ENCODE results near the gene ADAMTS12. TPM values are rescaled to one million over a fixed set of nuclear protein-coding genes. Genes with fewer than 3 reads are reported as not detected.

ADAMTS12 gene
- total RNA-seq, 1 donor from 2014 or later, result 1.2 TPM

DNA sequence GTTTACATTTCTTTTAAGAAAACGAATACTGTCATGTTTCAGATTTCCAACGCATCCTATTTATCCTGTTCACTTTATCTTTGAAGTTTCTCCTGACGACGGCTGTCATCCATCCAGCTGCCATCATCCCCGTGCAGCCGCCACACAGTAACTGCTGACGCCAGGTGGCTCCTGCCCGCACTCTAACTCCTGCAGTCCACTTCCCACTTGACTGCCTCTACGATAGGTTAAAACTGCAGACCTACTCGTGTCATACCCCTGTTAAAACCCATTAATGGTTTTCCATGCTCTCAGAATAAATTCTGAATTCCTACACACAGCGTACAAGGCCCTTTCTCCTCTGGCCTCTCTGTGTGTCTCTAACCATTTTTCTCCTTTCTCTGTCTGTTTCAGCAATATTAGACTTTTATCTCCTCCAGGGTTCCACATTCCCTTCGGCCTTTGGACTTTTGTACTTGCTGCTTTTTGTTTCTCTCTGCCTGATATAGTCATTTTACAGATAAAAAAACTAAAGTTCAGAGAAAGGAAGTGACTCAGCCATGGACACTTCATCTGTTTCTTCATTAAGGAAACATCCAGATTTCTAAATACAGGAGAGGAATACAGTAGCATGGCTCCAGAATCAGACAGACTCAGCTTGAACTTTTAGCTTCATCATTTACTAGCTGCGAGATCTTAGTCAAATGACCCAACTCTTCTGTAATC, 84.9 kb downstream of the ADAMTS12 start:
- peak in 1 of 2 donors; percentile 78 for DNase-seq (ENCODE audit: low read depth in 2 of 2)

DNA sequence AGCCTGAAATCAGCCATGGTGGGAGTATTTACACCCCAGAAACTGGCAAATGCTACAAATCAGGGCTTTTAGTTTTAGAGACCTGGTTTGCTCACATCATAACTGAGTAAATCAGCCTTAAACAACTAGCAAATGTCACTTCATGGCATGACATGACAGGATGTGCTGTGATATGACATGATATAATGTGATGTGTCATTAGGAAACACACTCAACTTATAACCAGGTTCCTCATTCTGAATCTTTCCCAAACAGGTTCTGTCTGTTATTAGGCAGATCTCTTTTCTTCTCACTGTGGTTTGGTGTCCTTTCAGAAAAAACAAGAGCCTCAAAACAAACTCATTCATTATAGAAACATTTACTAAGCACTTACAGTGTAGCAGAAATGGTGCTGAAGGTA, 90.5 kb downstream of the ADAMTS12 start:
- no peak for DNase-seq (ENCODE audit: low read depth in 2 of 2)

- DNase-seq (ENCODE audit: low read depth in 2 of 2), result no peak
These were observed 91.4 kb downstream of the ADAMTS12 start for GRCh38 chr5:33800241-33800950.

DNA sequence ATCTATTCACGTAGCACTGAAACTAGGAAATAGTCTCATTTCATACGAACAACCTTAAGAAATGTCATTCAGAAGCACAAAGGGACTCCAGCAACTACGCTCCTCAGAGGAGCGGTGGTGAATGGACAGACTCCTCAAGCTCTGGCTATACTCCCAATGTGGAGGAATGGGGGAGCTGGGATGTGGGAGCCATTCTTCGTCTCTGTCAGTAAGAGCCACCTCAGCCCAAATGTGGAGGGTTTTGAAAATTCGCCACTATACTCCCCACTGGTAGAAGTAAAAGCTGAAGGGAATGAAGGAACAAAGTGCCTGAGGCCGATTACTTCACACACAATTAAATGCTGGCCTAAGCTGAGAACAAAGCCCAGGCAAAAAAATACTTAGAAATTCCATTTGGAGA, 96.3 kb downstream of the ADAMTS12 start:
- no peak for DNase-seq (ENCODE audit: low read depth in 2 of 2)

GRCh38 chr5:33794550-33795181, 97.1 kb downstream of the ADAMTS12 start:
- peak in 1 of 2 donors; percentile 36 for DNase-seq (ENCODE audit: low read depth in 2 of 2)

DNA sequence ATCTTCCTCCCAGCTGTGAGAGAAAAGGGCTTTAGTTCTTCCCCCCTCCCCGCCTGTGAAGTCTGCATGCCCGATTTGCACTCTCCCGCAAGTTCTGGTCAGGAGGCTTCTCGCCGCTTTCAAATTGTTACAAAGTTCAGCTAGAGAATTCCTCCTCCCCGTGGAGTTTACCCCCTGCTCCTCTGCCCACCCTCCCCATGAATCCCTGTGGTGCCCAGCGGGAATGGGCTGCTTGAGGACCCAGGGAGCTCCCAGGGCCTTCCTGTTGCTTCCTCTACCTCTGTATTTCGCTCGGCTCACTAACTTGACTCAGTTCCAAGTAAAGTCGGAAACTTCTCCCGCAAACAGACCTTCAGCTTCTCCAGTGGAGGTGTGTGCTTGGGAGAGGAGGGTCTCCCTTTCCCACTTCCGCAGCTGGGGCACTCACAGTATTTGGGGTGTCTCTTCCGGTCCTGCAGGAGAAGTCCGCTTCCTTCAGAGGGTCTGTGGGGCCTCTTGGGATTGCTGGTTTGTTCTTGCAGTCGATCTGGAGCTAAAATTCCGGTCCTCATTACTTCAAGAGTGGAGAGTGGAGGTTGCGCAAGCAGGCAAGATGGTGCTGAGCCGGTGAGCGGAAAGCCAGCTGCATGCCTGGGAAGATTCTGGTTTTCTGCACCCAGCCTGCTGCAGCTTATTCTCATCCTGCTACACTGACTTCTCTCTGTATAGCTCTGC, 97.8 kb downstream of the ADAMTS12 start:
- DNase-seq (ENCODE audit: low read depth in 2 of 2), result no peak

GRCh38 chr5:33793276-33793675, 98.5 kb downstream of the ADAMTS12 start:
- no peak for DNase-seq (ENCODE audit: low read depth in 2 of 2)

GRCh38 chr5:33792559-33792958, 99.2 kb downstream of the ADAMTS12 start:
- DNase-seq (ENCODE audit: low read depth in 2 of 2), result no peak

GRCh38 chr5:33789567-33789957, 102.2 kb downstream of the ADAMTS12 start:
- DNase-seq (ENCODE audit: low read depth in 2 of 2), result no peak

GRCh38 chr5:33788922-33789566, 102.7 kb downstream of the ADAMTS12 start:
- DNase-seq (ENCODE audit: low read depth in 2 of 2), result peak in 1 of 2 donors; percentile 1

DNA sequence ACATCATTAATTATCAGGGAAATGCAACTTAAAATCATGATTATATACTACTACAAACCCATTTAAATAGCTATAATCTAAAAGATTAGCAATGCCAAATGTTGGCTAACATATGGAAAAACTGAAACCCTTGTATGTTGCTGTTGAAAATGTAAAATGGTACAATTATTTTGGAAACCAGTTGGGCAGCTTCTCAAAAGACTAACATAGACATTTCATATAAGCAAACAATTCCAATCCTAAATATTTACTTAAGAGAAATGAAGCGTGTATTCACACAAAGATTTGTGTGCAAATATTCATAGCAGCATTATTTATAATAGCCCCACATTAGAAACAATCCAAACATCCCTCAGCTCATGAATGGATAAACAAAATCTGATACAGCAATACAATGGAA, 106.2 kb downstream of the ADAMTS12 start:
- DNase-seq (ENCODE audit: low read depth in 2 of 2), result no peak

GRCh38 chr5:33781286-33781685, 110.5 kb downstream of the ADAMTS12 start:
- DNase-seq (ENCODE audit: low read depth in 2 of 2), result no peak

DNA sequence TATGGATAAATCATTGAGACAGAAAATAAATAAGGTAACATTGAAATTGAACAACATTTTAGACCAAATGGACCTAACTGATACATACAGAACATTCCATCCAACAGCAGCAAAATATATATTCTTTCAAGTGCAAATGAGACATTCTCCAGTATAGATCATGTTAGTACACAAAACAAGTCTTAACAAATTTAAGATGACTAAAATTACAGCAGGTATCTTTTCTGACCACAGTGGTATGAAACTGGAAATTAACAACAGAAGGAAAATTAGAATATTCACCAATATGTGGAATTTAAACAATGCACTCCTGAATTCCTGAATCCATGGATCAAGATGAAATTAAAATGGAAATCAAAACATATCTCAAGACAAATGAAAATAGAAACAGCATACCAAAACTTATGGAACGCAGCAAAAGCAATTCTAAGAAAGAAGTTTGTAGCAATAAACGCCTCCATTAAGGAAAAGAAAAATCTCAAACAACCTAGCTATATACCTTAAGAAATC, 115.6 kb downstream of the ADAMTS12 start:
- no peak for DNase-seq (ENCODE audit: low read depth in 2 of 2)

DNA sequence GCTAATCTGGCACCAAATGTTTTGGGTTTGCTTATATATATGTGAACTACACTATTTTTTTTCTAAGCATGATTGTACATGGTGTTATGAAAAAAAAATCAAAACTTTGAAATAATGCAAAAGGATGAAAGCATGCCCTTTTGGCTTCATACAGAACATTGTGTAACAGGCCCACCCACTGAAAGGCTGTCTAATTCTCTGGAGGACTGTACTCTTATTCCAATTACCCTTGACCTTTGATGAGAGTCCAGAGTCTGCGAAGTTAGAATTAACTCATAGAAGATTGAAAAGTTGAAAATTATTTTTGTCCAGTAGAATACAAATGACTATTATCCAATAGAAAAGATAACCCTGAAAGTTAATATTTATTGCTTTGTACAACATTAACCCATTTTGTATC, 117.4 kb downstream of the ADAMTS12 start:
- no peak for DNase-seq (ENCODE audit: low read depth in 2 of 2)

DNA sequence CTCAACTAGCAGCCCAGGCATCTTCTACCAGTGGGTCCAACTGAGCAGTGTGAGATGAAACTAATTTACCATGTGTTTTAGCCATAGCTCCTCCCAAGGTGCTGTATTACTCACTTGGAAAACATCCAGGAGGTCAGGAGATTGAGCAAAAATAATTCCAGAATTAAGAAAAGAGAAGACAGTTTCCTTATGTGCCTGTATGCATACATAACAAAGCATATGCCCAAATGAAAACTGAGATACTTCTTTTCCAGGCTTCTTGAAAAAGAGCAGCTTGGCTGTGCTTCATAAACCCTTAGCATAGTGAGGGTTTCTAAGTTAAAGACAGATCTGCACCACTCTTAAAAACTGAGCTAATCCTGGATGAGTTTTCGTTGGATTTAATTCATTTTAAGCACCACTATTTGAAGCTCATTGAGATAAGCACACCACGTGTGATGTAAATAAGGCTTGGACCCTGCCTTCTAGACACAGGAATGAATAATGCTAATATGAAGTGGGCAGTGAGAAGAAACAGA, 119.4 kb downstream of the ADAMTS12 start:
- DNase-seq (ENCODE audit: low read depth in 2 of 2), result no peak

DNA sequence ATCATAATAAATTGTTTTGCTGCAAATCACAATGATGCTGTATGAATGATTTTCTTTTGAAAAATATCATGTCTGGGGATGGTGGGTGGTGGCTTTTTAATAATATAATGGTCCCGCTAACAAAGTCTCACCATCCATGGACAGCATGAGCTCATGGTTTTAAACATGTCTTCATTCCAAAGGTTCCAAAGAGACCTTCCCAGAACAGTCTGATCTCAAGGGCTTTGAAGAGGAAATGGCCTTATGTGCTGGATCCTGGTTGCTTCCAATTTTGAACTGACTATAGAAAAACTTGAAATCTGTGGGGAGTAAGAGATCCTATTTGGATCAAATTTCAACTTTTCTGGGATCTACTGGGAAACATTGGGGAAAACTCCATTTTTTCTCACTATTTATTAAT, 121.8 kb downstream of the ADAMTS12 start:
- DNase-seq (ENCODE audit: low read depth in 2 of 2), result no peak

GRCh38 chr5:33769196-33769595, 122.6 kb downstream of the ADAMTS12 start:
- no peak for DNase-seq (ENCODE audit: low read depth in 2 of 2)

- DNase-seq (ENCODE audit: low read depth in 2 of 2), result no peak
These were observed 125.8 kb downstream of the ADAMTS12 start for GRCh38 chr5:33766023-33766422.

DNA sequence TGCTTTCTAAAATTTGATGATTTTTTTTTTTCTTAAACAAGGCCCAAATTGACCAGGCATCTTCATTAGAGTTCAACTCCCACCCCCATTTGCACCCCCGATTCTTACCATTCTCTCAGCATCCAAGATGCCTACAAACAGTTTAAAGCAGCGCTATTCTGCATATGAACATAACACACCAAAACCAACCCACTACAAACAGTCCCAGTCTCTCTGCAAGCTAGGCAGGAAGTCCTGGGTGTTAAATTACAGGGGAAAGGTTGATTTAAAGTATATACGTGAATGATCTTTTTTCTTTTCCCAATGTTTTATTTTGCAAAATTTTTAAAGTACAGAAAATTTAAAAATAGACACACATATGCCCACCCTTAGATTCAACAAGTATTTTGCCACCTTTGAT, 127.0 kb downstream of the ADAMTS12 start:
- DNase-seq (ENCODE audit: low read depth in 2 of 2), result no peak

- DNase-seq (ENCODE audit: low read depth in 2 of 2), result no peak
These were observed 128.4 kb downstream of the ADAMTS12 start for GRCh38 chr5:33763435-33763834.

- DNase-seq (ENCODE audit: low read depth in 2 of 2), result no peak
These were observed 128.9 kb downstream of the ADAMTS12 start for GRCh38 chr5:33762859-33763258.
